ENCODE results near the gene BCAS4.
"Not testable (repeated sequence)": the region's sequence is repeated elsewhere in the genome, so short reads cannot be mapped to it uniquely, and the experiment has no call there.

BCAS4 gene, protein sequence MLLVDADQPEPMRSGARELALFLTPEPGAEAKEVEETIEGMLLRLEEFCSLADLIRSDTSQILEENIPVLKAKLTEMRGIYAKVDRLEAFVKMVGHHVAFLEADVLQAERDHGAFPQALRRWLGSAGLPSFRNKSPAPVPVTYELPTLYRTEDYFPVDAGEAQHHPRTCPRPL

DNA sequence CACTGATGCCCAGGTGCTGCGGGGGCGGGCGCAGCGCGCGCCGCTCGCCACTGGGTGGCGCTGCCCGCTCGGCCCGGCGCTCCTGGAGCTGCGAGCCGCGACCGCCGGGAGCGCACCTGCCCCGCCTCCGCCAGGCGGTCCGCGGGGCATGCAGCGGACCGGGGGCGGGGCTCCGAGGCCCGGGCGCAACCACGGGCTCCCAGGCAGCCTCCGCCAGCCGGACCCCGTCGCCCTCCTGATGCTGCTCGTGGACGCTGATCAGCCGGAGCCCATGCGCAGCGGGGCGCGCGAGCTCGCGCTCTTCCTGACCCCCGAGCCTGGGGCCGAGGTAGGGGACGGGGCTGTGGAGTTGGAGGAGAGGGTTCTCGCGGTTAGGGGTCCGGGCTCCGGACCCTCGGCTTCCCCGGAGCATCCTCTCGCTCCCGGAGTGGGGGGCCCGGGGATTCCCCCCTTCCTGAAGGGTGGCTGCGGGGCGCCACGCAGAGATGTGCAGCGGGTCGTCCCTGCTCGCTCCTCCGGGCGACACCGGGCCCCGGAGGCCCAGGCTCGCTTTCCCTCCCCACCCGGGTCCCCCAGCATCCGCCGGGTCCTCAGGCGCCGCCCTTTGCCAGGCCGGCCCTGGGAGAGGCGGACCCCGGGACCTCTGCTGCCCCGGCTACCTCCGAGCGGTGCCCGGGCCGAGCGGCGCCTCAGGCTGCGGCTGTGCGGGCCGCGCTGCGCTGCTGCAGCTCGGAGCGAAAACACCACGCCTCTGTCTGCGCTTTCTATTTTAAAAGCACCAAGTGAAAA lies at the start of gene BCAS4:
Gene BCAS4, plus strand, starts transcription at position 216 of the 789 bp plus-strand sequence. Its CDS starts 23 bp downstream, at position 239.
- peak; percentile 87 for DNase-seq

DNA sequence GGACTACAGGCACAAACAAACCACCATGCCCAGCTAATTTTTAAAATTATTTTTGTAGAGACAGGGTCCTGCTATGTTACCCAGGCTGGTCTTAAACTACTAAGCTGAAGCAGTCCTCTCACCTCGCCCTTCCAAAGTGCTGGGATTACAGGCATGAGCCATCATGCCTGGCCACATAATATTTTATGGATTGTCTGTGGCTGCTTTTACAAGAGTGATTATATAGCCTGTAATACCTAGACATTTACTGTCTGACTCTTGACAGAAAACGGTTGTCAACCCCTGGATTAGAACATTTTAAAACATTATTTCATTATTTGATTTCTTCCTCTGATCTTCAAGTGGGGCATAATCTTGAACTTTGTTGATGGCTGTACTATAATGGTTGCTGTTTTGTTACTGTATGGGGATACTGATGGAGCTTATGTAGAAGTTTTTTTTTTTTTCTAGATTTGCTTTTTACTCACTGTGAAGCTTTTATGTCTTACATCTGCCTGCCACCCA lies 49.2 kb upstream of the BCAS4 start:
- DNase-seq: no peak

DNA sequence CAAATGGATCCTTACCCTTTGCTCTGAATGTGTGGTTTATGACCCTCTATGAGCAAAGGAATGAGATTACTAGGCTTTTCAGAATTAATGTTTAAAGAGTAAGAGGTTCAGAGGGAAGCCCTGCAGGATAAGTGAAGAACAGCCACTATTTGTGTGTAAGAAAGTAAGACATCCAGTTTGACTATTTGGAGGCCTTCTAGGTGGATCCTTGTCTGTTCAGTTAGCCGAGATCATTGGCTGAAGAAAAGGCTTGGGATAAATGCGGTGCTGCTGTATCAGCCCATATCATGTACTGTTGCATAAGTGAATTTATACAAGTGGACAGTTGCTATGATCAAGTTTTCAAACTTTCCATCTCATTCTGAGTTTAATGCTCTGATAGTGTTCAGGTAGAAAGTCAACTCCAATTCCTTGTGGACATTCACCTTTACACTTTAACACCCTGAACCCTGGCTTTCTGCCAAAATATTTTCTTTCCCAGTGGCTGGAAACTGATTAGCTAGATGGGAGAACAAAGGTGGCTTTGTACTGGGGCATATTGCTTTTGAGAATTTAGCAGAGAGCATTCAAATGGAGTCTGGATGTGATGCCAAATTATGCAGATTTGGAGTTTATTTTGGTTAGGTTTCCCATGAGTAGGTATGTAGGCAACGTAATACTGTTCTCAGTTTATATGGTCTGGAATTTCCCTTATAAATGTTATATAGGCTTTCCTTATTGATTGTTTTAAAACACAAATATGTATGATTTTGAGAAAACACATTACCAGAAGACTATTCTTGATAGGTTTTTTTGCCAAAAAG lies 48.5 kb upstream of the BCAS4 start:
- no peak for DNase-seq

DNA sequence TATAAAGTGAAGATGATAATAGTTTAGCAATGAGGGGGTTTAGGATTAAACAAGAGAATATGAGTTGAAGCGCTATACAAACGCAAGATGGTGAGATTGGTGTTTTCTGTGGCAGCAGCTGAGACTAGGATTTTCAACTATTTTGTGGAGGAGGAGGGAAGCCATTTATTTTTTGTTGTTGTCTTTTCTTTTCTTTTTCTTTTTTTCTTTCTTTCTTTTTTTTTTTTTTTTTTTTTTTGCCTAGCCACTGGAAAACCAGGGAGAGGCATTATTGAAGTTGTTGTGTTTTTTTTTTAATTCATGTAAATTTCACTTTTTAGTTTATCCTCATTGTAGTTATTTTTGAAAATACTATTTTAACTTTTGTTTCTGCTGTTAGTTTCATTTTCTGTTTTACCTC lies 47.6 kb upstream of the BCAS4 start:
- DNase-seq: no peak

DNA sequence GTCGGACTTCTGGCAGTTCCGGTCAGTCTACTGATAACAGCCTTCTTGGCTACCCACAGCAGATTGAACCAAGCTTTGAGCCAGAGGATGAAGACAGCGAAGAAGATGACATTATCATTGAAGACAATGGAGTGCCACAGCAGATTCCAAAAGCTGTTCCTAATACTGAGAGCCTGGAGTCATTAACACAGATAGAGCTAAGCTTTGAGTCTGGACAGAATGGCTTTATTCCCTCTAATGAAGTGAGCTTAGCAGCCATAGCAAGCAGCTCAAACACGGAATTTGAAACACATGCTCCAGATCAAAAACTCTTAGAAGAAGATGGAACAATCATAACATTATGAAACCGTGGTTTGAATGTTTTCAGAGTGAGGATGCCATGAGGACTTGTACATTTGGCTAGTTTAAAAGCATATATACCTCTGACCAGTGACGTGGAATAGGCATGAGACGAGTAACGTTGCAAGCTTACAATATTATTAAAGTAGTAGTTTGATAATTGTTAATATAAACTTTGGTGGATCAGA lies 44.7 kb upstream of the BCAS4 start:
- no peak for DNase-seq

DNA sequence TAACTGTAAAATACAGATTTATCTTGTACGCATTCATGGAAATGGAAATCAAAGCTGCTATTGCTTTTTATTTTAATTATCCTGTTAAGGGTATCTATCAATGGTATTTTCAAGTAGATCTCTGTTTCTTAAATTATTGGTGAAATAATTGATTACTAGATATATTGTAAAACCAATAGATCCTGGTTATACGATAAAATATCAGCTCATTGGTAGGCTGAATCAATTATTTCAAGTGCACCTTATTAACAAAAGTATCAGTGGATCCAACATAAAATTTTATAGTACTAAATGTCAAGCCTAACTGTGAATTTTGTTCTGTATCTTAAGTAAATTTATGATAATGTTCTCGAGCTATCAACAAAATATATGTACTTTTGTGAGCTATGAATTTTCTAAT lies 41.7 kb upstream of the BCAS4 start:
- no peak for DNase-seq

DNA sequence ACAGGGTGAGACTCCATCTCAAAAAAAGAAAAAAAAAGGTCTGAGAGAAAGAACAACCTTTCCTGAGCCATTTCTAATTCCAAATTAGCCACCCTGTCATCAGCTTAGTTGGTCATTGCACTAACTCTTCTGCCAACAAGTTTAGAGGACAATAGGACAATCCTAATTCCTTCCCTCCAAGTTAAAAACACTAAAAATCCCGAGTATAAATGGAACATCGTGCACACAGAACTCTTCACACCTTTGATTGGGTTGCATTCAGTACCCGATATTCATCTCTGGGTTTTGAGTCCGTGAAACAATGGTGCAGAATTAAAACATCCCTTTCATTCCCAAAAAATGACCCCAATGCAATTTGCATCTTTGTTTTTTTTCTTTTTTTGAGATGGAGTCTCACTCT lies 40.4 kb upstream of the BCAS4 start:
- no peak for DNase-seq

DNA sequence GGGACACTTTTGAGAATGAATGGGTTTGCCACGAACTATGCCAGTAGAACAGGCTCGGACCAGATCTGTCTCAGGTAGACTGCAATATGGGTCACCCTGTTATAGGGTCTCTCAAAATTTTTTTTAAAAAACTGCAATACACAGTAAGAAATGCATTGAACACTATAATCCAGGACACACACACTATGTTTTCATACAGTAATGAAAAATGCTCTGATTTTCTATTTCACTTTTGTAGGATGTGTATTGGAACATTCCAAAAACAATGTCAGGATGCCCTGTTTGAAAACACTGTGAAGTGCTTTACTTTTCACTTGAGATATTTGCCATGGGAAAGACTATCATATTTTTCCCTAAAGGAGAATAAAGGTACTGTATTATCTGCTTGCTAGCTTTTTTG lies 38.4 kb upstream of the BCAS4 start:
- no peak for DNase-seq

DNA sequence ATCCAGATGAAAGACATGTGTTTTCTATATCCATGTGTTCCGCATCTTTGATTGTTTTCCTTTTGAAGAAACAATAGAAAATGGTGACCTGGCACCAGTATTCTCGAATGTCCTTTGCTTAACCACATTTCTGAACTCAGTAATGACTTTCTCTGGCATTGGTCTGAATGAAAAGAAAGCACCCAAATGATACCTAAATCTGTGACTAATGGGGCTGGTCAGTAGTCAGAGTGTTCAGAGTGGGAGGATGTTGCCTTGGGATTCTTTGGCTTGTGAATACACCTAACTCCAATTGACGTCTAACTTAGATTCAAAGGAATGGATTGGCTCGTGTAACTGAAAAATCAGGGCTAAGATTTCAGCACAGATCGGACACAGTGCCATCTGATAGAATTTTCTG lies 36.4 kb upstream of the BCAS4 start:
- DNase-seq: no peak

DNA sequence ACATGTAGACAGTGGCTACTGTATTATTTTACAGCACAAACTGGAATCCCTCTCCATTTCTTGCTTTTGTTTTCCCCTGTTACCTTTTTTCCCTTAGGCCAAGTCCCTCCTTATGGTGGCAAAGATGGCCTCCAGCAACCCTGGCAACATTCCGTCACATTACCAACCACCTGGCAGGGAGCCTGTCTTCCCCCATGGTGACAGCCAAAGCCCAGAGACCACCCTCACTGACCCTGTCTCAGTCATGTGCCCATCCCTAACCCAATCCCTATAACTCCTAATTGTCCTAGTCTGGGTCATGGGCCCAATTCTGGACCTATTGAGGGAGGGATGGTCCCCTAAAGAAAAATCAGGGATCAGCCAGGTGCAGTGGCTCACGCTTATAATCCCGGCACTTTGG lies 35.9 kb upstream of the BCAS4 start:
- DNase-seq: no peak

DNA sequence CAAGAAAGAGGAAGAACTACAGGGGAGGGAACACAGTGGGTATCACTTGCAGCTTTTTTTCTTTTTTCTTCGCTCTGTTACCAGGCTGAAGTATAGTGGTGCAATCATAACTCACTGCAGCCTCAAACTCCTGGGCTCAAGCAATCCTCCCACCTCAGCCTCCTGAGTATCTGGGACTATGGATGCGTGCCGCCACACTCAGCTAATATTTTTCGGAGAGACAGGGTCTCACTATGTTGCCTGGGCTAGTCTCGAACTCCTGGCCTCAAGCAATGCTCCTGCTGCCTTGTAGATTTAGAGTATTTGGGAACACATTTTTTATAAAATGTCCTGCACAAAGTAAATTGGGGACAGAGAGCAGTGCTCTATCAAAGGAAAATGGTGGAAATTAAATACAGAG lies 35.2 kb upstream of the BCAS4 start:
- DNase-seq: no peak

DNA sequence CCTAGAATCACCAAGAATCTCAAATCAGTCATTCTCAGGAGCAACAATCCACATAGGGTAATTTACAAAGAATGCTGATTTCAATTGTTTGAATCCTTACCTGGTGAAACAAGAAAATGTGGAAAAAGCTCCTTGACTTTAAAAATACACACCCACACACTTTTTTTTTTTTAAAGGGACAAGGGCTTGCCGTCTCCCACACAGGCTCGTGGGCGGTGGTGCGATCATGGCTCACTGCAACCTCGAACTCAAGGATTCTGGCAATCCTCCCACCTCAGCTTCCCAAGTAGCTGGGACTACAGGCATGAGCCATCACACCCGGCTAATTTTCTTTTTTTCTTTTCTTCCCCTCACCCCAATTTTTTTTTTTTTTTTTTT lies 32.8 kb upstream of the BCAS4 start:
- DNase-seq: no peak

DNA sequence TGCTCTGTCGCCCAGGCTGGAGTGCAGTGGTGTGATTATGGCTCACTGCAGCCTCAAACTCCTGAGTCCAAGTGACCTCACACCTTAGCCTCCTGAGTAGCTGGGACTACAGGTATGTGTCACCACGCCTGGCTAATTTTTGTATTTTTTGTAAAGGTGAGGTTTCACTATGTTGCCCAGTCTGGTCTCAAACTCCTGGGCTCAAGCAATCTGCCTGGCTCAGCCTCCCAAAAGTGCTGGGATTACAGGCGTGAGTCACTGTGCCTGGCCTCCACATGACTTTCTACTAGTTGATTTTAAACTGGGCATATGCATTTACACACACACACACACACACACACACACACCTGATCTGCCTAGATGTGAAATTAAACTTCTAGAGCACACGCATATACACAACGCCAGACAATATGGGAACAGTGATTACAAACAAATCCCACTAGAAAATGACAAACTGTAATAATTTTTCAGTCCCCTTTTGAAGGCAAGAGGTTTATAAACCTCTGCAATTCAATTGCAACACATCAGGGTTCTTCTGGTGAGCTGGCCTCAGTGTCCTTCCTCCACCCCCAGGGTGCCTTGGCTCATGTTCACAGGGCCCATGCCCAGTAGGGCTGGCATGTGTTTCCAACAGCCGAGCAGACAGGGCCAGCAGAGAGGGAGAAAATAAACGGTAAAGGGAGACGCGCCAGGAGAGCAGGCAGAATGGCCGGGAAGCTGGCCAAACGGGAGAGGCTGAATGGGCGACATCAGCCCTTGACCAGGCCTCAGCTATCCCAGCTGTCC lies 32.2 kb upstream of the BCAS4 start:
- DNase-seq: no peak

DNA sequence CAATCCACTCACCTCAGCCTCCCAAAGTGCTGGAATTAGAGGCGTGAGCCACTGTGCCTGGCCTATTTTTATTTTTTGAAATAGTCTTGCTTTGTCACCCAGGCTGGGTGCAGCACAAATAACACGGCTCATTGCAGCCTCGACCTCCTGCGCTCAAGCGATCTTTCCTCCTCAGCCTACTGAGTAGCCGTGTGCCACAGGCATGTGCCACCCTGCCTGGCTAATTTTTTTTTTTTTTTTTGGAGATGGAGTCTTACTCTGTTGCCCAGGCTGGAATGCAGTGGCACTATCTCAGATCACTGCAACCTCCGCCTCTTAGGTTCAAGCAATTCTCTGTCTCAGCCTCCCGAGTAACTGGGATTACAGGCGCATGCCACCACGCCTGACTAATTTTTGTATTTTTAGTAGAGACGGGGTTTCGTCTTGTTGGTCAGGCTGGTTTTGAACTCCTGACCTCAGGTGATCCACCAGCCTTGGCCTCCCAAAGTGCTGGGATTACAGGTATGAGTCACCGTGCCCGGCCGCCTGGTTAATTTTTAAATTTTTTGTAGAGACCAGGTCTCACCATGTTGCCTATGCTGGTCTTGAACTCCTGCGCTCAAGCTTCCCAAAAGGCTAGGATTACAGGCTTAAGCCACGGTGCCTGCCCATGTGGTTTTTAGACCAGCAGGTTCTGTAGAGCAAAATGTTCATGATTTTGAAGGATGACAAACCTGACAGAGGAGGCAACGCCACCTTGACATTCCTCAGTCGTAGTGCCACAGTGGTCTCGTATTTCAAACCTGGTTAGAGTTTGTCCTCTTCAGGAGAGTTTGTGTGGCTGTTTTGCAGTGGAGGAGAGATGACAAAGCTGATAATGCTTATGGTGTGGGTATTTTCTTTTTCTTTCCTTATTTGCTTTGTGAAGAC lies 31.1 kb upstream of the BCAS4 start:
- not testable (repeated sequence) for DNase-seq

DNA sequence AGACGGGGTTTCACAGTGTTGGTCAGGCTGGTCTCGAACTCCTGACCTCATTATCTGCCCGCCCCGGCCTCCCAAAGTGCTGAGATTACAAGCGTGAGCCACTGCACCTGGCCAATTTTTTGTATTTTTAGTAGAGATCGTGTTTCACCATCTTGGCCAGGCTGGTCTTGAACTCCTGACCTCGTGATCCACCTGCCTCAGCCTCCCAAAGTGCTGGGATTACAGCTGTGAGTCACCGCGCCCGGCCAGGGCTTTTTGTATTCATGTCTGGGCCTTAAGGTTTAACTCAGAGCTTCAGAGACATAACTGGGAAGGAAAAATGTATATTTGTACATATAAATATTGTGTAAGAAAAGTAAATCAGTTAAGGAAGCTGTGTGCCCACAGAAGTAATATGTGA lies 29.6 kb upstream of the BCAS4 start:
- DNase-seq: not testable (repeated sequence)

DNA sequence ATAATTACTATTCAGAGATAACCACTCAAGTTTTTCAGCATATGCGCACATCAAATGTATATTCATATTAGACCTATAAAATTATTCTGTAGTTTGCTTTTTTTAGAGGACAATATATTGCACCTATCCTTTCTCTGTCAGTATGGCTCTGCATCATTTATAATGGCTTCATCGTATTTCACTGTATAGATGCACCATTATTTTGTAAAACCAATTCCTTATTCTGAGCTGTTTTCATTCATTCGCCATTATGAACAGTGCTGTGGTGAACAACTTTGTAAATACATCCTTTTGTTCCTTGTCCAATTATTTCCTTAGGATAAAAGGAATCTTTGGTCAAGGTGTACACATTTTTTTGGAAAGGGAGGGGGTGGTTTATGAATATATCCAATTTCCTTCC lies 29.2 kb upstream of the BCAS4 start:
- no peak for DNase-seq

DNA sequence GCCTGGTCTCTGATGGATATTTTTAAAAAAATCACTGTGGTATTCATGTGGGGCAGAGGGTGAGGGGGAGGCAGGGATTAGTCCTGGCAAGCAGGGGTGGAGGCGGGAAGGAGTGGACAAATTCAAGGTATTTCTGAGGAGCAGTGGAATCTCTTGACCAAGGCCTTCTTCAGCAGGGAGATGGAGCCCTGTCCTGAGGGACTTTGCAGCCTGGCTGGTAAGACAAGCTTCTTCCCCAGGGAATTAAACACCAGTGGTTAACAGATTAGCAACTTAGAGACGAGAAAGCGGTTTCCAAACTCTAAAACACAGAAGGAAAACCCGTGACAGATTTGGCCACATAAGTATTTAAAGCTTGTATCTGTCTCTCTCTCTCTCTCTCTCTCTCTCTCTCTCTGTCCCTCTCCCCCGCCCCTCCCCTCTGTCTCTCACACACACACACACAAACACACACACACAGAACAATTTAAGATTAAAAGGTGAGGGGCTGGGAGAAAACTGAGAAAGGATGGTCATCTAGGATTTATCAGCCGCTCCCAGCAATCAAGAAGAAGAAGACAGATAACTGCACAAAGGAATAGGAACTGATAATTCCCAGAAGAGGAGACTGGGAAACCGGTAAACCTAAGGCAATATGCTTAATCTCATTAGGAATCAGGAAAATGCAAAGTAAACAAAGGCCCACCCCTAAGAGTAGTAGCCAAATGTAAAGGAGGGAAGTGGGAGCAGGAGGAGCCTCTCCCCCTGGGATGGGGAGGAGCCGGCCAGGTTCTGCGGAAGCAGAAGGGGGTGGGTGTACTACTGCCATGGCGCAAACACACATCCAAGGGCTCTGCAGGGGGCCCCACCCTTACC lies 27.7 kb upstream of the BCAS4 start:
- DNase-seq: not testable (repeated sequence)

DNA sequence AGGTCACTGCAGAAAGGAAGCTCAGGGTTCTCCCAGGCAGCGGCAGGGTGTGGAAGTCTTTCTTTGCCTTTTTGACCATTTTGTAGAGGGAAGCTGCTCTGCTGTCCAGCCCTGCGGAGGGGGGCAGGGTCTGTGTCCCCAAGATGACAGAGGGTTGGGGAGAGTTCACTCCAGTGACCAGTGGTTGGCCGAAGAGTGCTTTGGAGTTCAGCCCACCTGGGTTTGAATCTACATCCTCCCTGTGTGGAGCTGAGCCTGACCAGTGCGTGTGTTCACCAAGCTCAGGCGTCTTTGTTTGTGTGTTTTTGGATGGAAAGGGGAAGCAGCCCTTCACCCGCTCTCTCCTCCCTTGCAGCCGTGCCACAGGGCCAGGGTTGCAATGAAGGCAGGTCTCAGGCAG lies 25.9 kb upstream of the BCAS4 start:
- DNase-seq: not testable (repeated sequence)

DNA sequence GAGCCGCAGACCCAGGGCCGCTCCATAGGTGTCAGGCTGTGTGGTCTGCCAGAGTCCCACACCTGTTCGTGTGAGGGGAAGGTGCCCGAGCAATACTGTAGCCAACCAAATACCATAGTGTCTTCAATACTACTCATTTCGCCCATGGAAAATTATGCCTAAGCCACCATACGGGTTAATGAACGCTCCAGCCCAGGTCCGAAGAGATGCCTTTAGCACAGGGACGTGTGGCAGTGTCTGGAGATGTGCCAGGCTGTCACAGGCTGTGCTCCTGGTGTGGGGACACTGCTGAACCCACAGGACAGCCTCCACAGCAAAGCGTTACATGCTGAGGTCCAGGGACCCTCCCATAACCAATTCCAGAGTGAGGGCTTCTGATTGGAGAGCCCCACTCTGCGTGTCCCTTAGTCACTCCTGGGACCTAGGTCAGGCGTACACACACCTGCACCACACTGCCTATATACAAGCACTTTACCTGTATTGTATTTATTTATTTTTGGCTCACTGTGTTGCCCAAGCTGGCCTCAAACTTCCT lies 25.2 kb upstream of the BCAS4 start:
- not testable (repeated sequence) for DNase-seq

DNA sequence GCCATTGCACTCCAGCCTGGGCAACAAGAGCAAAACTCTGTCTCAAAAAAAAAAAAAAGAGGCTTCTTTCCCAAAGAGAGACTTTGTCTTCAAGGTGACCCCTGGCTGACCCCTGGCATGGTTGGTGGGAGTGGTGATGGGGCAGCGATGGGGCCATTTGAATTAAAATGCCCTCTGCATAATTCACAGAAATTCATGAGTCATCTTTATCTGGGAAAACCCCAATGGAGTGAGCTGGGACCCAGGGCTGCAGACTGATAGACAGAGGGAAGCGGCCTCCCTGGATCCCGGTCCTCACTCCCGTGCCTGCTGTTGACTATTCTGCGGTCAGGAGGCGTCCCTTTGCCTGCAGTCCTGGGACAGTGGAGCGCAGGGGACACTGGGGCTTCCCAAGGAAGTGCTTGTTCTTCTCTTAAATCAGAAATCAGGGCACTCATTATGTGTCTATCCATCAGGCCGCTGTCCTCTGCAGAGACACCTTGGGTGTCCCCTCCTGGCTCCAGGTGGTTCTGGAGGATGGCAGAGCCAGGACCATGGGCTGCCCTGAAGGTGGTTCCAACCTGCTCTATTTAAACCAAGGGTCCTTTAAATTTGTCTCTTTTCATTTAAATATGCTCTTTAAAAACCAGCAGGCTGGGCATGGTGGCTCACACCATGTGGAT lies 23.3 kb upstream of the BCAS4 start:
- DNase-seq: not testable (repeated sequence)
